ENCODE data around the gene HNRNPA1.
A peak's percentile ranks its signal among the peaks of the same experiment; 100 is the strongest.
"Not testable (repeated sequence)": the region's sequence is repeated elsewhere in the genome, so short reads cannot be mapped to it uniquely, and the experiment has no call there.

HNRNPA1 gene

GRCh38 chr12:54300225-54300731 is 19.8 kb downstream of the HNRNPA1 start:
- no peak for DNase-seq

- peak; percentile 59 for DNase-seq
Observed at GRCh38 chr12:54300732-54301427, 20.4 kb downstream of the HNRNPA1 start, which contains the start of gene NFE2. TSS of gene NFE2 (minus strand) at chr12:54301015. CDS start at chr12:54295248, 5,767 bp downstream.

GRCh38 chr12:54301428-54302048 is 21.0 kb downstream of the HNRNPA1 start:
- no peak for DNase-seq

GRCh38 chr12:54303640-54304039 is 23.1 kb downstream of the HNRNPA1 start:
- no peak for DNase-seq

GRCh38 chr12:54304187-54304810 is 23.8 kb downstream of the HNRNPA1 start:
- no peak for DNase-seq

GRCh38 chr12:54306925-54307741 is 26.6 kb downstream of the HNRNPA1 start:
- DNase-seq, result peak; percentile 42

- DNase-seq, result no peak
Observed at GRCh38 chr12:54311051-54311450, 30.5 kb downstream of the HNRNPA1 start.

- not testable (repeated sequence) for DNase-seq
Observed at GRCh38 chr12:54312309-54312708, 31.8 kb downstream of the HNRNPA1 start.

GRCh38 chr12:54321363-54321762 is 40.8 kb downstream of the HNRNPA1 start:
- DNase-seq, result no peak

- DNase-seq, result peak; percentile 94
Observed at GRCh38 chr12:54324617-54325441, 44.3 kb downstream of the HNRNPA1 start, which contains the start of gene COPZ1. TSS of gene COPZ1 (plus strand) at chr12:54325131. CDS start at chr12:54325164, 33 bp downstream.

- DNase-seq, result not testable (repeated sequence)
Observed at GRCh38 chr12:54325442-54326109, 45.0 kb downstream of the HNRNPA1 start.

- DNase-seq, result no peak
Observed at GRCh38 chr12:54328595-54329337, 48.2 kb downstream of the HNRNPA1 start.

GRCh38 chr12:54329759-54330158 is 49.2 kb downstream of the HNRNPA1 start:
- DNase-seq, result no peak

GRCh38 chr12:54330442-54330841 is 49.9 kb downstream of the HNRNPA1 start:
- no peak for DNase-seq

- no peak for DNase-seq
Observed at GRCh38 chr12:54331461-54331860, 50.9 kb downstream of the HNRNPA1 start.

- DNase-seq, result no peak
Observed at GRCh38 chr12:54333420-54334034, 53.0 kb downstream of the HNRNPA1 start.

Data from stimulated activated CD4-positive, alpha-beta T cell treated with anti-CD3 and anti-CD28 coated beads, Interleukin-15, amount 100 ng/mL, for 24 hours (primary cell).